Hindlimb muscle (tissue), 1 donor: ENCODE results near the gene ITGA5. TPM values are rescaled to one million over a fixed set of nuclear protein-coding genes. Genes with fewer than 3 reads are reported as not detected.
A peak's percentile ranks its signal among the peaks of the same experiment; 100 is the strongest.

Source experiments
- DNase-seq: peaks from one replicate; pipeline ENCODE4 v3.0.0-alpha.2; 2013
- polyA plus RNA-seq: library from polyadenylated mRNA; unstranded; fragments of 120-200 nt; gene quantifications from one replicate; pipeline ENCODE4 v1.2.1, GENCODE V29; 2013; ENCODE audit not compliant: insufficient read length

Gene ITGA5
- polyA plus RNA-seq, 1 donor = 112 TPM

GRCh38 chr12:54409267-54409666 lies 9.8 kb downstream of the ITGA5 start:
- no peak for DNase-seq

GRCh38 chr12:54407183-54407905 lies 11.7 kb downstream of the ITGA5 start:
- DNase-seq = no peak

GRCh38 chr12:54405573-54405972 lies 13.5 kb downstream of the ITGA5 start:
- no peak for DNase-seq

GRCh38 chr12:54405106-54405505 lies 14.0 kb downstream of the ITGA5 start:
- DNase-seq = no peak

GRCh38 chr12:54404061-54405004 lies 14.7 kb downstream of the ITGA5 start:
- DNase-seq = no peak

GRCh38 chr12:54401119-54401518 lies 17.9 kb downstream of the ITGA5 start:
- DNase-seq = no peak

GRCh38 chr12:54398995-54399793 lies 19.9 kb downstream of the ITGA5 start:
- peak; percentile 89 for DNase-seq

GRCh38 chr12:54398218-54398617 lies 20.8 kb downstream of the ITGA5 start:
- DNase-seq = no peak

GRCh38 chr12:54397157-54397556 lies 21.9 kb downstream of the ITGA5 start:
- DNase-seq = no peak

GRCh38 chr12:54395545-54395944 lies 23.5 kb downstream of the ITGA5 start:
- no peak for DNase-seq

GRCh38 chr12:54394986-54395385 lies 24.1 kb downstream of the ITGA5 start:
- no peak for DNase-seq

GRCh38 chr12:54394281-54394719 lies 24.8 kb downstream of the ITGA5 start:
- DNase-seq = no peak

- DNase-seq = no peak
Observed at GRCh38 chr12:54393743-54394142, 25.3 kb downstream of the ITGA5 start.

GRCh38 chr12:54393207-54393609 lies 25.9 kb downstream of the ITGA5 start:
- DNase-seq = no peak

- no peak for DNase-seq
Observed at GRCh38 chr12:54392485-54393206, 26.4 kb downstream of the ITGA5 start.

GRCh38 chr12:54390668-54391551 lies 28.2 kb downstream of the ITGA5 start:
- no peak for DNase-seq

- no peak for DNase-seq
Observed at GRCh38 chr12:54390176-54390667, 28.8 kb downstream of the ITGA5 start.

- DNase-seq = no peak
Observed at GRCh38 chr12:54389607-54390175, 29.4 kb downstream of the ITGA5 start.

GRCh38 chr12:54389134-54389508 lies 29.9 kb downstream of the ITGA5 start:
- DNase-seq = no peak
